HG03095 (cell line): ENCODE results near the gene CCR4.
"Not testable (repeated sequence)": the region's sequence is repeated elsewhere in the genome, so short reads cannot be mapped to it uniquely, and the experiment has no call there.

ENCODE experiments used
- ATAC-seq: cut with Tn5 transposase; IDR thresholded peaks from one replicate; pipeline ENCODE4 v1.9.1; 2021; ENCODE audit warnings: moderate library complexity; ENCODE audit not compliant: unreplicated experiment

Gene CCR4

DNA sequence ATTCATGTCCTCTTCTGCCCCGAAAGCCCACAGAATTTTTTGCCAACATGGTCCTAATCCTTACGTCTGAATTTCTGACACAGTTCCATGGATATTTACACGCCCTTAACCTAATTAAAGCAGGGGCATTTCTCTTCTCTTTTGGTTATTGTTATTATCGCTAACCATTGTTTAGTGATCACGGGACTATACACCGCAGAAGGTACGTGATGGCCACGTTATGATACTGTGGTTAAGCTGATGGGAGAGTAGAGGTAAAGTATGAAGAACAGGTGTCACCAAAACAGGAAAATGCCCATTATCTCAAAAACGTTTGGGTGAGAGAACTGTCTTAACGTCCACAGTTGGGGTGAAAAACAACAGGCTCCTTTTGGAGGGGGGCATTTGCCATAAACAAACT, 26.4 kb downstream of the CCR4 start:
- no peak for ATAC-seq

DNA sequence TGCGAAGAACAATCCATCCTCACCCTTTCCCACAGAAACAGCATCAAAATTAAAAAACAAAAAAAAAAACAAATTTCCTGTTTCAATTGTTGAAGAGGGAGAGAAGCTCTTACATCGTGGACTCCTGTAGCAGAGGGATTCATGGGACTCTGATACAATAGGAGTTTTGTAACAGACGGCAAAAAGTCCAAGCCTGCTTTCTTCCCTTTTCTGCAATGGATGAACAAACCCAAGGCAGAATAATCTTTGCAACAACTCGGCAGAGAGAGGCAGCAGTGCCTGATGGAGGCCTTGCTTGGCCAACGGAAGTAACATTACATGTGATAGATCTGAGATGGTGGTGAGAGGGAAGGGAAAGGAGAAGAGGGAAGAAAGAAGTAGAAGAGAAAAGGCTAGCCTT, 26.9 kb downstream of the CCR4 start:
- no peak for ATAC-seq

DNA sequence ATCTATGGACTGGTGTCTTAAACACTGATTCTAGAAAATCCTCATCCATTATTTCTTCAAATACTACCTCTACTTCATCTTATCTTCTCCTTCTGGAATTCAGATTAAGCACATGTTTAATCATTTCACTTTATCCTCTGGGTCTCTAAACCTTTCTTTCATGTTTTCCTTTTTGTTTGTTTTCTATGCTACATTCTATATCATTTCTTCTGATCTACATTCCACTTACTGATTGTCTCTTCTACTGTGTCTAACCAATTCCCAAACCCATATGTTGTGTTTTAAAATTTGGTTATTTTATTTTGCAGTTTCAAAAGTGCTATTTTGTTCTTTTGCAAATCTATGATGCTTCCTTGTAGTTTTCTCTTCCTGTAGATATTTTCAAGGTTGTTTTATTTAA, 31.7 kb downstream of the CCR4 start:
- ATAC-seq = no peak

DNA sequence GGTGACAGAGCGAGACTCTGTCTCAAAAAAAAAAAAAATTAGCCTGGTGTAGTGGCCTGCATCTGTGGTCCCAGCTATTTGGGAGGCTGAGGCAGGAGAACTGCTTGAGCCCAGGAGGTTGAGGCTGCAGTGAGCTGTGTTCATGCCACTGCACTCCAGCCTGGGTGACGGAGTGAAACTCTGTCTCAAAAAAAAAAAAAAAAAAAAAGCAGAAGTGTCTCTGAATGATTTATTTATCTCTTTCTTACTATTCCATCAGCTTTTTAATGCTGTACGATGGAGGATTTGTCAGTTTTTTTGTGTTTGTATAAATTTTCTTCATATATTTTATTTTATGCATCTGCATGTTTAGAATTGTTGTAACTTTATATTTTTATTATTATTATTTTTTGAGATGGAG, 33.5 kb downstream of the CCR4 start:
- not testable (repeated sequence) for ATAC-seq

DNA sequence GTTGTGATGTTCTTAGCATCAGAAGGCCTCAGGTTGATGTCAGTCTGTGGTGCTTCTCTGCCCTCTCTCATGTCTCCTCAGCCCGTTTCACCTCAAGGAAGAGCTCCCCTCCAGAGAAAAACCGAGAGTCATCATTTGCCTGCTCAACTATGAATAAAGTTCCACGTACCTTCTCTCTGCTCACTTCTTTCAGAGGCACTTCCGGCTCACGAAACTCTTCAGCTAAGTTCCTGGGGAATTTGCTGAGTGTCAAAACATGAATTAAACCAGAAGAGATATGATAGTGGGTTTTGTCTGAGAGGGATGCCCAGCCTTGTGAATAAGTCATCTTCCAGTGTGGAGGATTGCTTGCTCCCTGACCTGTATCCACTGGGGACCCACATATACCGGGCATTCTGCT, 37.7 kb downstream of the CCR4 start:
- ATAC-seq = no peak

DNA sequence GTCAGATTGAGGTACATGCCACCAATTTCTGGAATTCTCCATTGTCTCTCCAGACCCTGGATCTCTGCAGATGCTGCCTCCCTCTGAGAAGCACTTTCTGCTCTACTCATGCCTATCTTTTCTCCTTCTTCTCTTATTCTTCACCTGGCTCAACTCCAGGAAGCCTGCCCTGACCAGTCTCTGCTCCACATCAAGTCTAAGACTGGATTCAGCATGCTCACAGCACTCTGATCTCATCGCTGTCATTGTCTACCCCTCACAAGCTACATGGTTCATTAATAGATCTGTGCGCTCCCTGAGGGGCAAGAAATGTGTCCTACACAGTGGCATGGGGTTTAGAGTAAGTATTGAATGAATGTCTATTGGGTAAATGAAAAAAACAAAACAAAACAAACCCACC, 38.7 kb downstream of the CCR4 start:
- no peak for ATAC-seq

DNA sequence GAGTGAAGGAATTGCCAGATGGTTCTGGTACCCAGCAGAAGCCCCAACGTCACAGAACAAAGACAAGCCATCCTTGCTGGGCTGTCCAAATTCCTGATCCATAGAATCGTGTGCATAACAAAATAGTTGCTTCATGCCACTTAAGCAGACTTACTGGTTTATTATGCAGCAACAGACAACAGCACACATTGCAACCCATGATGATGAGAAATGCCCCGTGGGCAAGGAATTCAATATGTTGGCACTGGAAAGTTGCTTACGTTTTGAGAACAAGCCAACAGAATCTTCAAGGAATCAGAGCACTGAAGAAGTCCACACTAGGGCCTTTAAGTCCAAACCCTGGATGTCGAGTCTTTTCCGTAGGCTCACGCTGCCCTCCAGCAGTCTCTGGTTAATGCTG, 40.3 kb downstream of the CCR4 start:
- no peak for ATAC-seq

DNA sequence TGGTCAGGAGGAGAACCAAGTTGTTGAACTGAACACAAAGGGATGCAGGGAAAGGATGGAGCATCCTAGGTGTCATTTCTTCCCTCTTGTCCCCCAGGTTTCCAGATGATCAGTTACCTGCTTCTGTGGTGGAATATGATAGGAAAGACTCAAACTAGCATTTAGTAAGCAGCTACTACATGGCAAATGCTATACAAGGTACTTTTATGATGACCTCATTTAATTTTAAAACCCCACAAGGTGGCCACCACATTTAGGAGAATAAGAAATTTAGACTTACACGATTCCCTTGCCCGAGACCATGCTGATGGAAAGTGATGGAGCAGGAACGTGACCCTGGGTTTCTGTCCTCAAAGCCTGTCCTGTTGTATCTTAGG, 40.9 kb downstream of the CCR4 start:
- ATAC-seq = no peak

DNA sequence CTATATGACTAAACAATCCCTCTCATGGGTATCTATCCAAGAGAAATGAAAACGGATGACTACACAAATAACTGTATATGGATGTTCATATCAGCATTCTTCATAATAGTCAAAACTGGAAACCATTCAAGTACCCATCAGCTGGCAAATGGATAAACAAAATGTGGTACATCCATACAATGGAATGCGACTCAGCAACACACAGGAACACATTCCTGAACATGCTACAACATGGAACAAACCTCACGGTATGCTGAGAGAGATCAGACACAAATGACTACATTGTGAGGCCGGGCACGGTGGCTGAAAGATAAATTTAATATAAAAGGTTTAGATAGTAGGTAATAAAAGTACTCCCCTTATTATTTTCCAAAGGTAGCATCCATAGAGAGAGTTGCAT, 42.6 kb downstream of the CCR4 start:
- ATAC-seq = no peak

DNA sequence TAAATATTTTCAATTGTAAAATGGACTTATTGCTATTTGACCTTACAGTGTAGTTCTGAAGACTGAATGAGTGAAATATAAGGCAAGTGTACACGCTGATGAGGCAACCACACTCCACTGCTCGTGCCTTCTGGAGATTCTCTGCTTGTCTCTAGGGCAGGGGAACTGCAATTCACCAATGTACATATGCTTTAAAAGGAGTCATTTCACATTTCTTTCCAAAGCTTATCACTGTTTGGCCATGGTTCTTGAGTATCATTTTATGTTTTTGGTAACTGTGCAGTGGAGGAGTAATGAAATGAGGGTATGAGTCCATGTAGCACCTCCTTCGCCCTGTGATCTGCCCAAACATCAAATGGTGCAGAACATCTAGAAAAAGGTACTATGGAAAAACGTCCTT, 43.7 kb downstream of the CCR4 start:
- no peak for ATAC-seq

DNA sequence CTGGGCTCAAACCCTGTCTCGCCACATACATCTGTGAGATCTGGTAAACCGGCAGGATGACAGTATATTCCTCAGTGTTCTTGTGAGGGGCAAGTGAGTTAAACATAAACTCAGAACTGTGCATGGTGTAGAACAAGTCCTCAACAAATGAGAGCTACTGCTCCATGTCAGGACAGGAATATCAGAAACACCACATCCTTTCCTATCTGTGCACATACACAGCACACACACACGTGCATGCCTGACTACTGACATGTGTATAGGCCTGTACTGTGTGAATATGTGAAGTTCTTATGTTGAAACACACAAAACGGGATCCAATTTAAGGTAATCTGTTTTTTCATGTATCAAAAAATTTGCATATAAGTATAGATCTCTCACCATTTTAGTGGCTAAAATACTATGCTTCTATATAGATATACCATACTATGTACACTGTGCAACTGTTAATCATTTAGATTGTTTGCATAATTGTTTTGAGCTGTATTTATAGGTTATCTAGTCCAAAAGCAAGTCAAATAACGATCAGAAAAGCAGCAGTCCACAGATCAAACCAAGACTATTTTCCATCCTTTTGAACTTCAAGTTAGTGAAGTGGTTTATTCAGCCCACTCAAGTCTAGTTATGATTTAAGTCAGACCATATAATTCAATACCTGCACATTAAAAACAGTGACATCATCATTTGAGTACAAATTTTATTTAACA, 44.8 kb downstream of the CCR4 start:
- no peak for ATAC-seq

DNA sequence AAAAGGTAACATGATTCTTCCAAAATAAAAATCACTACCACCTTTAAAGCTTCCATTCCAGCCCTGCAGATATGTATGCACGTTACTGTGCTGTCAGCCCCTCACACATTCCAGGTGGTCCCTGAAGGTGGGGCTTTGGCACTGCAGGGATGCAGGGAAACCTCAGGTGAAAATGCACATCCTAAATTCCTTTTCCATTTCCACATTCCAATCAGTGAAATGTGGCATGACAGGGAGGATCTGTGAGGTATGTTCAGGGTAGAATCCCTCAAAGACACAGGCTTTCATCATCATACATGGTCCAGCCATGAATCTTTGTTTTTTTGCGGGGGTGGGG, 45.3 kb downstream of the CCR4 start:
- no peak for ATAC-seq

DNA sequence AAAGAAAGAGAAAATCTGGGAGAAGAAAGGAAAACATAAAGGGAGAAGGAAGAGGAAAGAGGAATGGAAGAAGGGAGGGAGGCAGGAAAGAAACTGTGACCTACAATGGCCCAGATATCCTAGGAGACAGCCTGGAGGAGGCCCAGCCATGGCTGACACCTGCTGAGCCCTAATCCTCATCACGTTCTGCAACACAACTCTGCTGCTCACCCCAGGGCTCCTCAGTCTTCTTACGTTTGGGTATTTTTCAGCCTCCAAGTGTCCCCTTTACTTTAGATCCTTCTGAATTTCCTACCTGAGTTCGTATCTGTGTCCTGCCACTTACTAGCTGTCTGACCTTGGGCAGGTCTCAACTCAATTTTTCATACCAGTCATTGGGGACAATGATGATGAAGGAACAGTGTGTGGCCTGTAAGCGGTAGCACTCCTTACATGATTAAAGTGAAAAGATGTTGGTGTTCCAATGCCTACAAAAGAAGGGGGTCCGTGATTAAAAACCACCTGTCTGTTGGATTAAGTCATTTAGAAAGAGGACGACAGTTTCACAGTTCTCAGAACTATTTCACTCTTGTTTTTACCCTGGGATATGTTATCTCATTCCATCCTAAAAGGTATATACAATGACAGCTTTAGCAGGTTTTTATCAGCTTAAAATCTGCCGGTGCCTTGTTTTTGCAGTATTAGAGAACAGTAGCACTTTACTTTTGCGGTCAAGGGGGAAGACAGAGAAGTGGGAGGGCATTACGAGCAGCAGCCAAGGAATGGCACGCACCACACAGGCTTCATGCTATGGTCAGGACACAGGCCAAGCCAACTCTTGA, 47.4 kb downstream of the CCR4 start:
- ATAC-seq = no peak

DNA sequence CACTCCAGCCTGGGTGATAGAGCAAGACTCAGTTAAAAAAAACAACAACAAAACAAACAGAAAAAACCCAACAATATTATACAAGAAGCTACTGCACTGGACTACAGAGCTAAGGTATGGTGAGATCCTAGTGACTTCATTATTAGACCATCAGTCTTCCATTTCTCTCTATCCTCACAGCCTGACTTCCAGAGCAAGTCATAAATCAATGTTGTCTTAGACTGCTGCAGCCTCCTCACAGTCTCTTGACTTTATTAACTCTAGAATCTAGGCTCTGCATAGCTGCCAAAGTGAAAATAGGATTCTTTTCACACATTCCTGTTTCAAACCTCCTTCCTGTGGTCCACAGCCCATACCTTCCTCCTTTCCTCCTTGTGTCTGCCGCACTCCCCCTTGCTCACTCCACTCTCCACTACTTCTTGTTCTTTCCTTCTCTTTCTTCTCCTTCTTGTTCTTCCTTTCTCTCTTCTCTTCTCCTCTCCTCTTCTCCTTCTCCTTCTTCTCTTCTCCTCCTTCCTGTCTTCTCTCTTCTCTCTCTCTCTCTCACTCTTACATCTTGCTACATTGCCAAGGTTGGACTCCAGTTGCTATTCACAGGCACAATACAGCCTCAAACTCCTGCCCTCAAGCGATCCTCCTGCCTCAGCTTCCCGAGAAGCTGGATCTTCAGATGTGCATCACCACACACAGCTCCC, 49.4 kb downstream of the CCR4 start:
- ATAC-seq = no peak

DNA sequence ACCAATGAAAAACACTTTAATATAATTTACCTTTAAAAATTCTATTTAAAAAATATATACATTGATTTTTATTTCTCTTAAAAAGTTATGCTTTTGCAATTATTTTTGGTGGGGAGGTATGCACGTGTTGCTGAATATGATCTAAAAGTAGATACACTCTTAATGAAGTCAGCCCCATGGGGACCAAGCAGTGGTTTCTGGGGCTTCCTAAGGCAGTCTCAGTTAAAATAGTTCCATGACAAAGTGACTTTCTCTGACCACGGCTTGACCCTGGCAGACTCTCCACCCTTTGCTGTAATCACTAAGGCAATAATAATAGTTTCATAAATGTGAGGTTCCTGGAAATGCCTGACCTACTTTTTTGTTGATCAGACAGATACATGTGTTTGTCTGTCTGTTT, 50.4 kb downstream of the CCR4 start:
- ATAC-seq = peak; percentile 67

DNA sequence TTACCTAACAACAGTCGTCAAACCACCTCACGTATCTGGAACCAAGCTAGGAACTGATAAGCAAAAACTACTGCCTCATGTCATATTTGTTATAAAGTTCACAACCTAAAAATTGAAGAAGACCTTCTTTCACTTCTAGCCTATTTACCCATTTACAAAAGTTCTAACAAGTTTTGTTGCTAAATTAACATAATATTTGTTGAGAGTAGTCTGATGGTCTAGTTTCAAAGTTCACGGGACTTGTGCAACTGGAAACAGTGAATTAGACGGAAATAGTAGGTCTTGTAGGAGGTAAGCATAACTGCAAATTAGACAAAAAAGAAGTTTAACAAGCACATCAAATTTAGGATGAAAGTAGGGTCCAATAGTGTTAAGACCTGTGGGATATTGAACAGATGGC, 51.9 kb downstream of the CCR4 start:
- ATAC-seq = no peak

DNA sequence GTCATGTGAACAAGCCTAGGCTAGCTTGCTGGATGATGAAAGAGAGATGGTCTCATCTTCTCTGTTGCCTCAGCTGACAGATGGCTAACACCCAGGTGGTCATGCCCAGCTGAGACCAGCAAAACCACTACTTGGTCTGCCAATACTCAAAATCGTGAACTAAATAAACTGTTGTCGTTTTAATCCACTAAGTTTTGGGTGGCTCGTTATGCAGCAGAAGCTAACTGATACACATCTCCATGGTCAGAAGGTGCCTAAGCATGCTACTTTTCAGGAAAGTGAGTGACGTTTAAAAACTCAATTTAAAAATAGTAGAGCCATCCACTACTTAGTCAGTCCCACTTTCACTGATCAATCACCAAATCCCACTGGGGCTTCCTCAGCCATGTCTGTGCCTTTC, 52.8 kb downstream of the CCR4 start:
- ATAC-seq = no peak

DNA sequence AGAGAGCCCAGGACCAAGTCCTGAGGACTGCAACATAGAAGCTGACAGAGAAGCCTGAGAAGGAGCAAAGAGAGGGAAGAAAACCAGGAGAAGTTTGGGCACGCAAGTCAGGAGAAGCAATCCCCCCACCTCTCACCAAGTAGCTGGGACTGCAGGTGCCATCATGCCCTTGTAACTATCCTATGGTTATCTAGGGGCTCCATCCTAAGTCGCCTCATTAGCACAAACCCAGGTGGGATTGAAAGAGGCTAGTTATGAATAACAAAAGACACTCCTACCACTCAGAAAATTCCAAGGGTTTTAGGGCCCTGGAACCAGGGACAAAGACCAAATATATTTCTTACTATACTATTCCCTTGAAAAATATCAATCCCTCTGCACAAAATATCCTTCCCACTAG, 53.5 kb downstream of the CCR4 start:
- no peak for ATAC-seq
